Fibroblast of villous mesenchyme (primary cell): ENCODE results near the gene KRTAP10-5. TPM values are rescaled to one million over a fixed set of nuclear protein-coding genes. Genes with fewer than 3 reads are reported as not detected.

Experiments used
- DNase-seq: peaks from one replicate; pipeline ENCODE4 v3.0.0-alpha.2; 2010; ENCODE audit warnings: low read depth
- H3K4me3 ChIP-seq: 2 replicates; pipeline ENCODE4 v1.5.1; 2011; ENCODE audit warnings: low read depth, mild to moderate bottlenecking, low read length
- total RNA-seq: library from RNA; depleted of rRNA; stranded (reverse); fragments of >200 nt; gene quantifications from 2 replicates; pipeline ENCODE4 v1.2.3, GENCODE V29; 2012
- TF ChIP-seq, protein P1 (sequence below): IDR thresholded peaks from 2 replicates; pipeline ENCODE4 v1.5.1; 2012; ENCODE audit warnings: low read depth, mild to moderate bottlenecking, low read length; ENCODE audit not compliant: insufficient read depth

Gene KRTAP10-5
- total RNA-seq, 1 donor: not detected

DNA sequence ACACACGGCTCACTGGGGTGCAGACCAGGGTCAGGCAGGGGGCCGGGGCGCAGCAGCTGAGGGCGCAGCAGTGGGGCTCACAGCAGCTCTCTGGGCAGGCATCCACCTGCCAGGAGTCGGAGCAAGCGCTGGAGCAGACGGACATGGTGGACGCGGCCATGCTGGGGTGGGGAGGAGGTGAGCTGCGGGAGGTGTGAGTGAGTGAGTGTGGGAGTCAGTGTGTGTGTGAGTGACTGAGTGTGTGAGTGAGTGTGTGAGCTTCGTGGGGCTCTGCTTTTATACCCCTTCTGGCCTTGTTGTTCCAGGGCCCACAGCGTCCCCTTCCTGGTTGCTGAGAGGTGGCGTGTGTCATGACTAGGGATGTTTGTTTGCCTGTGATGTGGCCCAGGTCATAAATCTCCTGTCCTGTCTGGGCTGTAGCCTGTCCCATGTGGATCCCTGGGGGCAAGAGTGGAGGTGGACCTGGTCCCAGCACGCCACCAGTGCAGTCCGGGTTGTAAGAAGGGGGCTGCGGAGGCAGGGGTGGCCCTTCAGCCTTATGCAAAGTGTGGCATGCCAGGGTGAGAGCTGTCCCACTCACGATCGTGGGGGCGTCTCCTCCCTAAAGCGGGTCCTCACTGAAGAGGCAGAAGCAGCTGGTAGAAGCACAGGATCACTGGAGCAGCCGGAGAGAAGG lies 40.3 kb downstream of the KRTAP10-5 start, which contains the start of gene KRTAP10-1:
Gene KRTAP10-1, minus strand, starts transcription at position 205 of the 676 bp plus-strand sequence. Its CDS starts 45 bp downstream, at position 160.
- TF ChIP-seq, protein P1, sequence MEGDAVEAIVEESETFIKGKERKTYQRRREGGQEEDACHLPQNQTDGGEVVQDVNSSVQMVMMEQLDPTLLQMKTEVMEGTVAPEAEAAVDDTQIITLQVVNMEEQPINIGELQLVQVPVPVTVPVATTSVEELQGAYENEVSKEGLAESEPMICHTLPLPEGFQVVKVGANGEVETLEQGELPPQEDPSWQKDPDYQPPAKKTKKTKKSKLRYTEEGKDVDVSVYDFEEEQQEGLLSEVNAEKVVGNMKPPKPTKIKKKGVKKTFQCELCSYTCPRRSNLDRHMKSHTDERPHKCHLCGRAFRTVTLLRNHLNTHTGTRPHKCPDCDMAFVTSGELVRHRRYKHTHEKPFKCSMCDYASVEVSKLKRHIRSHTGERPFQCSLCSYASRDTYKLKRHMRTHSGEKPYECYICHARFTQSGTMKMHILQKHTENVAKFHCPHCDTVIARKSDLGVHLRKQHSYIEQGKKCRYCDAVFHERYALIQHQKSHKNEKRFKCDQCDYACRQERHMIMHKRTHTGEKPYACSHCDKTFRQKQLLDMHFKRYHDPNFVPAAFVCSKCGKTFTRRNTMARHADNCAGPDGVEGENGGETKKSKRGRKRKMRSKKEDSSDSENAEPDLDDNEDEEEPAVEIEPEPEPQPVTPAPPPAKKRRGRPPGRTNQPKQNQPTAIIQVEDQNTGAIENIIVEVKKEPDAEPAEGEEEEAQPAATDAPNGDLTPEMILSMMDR: no peak
- DNase-seq: no peak
- H3K4me3 ChIP-seq: no peak within 1 kb of the TSS

DNA sequence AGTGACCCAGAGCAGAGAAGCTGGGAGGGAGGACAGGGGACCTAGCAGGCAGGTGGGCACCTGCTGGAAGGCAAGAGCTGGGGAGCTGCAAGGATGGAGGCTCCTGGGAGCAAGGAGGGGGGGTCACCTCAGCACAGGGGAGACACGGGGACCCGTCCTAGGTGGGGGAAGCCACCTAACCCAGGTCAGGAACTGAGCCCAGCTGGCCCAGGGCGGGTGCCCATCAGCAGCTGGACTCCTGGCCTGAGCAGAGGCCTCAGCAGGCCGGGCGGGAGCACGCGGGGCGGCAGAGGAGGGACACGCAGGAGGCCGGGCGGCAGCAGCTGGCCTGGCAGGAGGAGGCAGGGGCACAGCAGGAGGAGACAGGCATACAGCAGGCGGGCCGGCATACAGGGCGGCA lies 41.4 kb downstream of the KRTAP10-5 start:
- TF ChIP-seq, protein P1: no peak
- no peak overlapping the region for H3K4me3 ChIP-seq
- DNase-seq: no peak

DNA sequence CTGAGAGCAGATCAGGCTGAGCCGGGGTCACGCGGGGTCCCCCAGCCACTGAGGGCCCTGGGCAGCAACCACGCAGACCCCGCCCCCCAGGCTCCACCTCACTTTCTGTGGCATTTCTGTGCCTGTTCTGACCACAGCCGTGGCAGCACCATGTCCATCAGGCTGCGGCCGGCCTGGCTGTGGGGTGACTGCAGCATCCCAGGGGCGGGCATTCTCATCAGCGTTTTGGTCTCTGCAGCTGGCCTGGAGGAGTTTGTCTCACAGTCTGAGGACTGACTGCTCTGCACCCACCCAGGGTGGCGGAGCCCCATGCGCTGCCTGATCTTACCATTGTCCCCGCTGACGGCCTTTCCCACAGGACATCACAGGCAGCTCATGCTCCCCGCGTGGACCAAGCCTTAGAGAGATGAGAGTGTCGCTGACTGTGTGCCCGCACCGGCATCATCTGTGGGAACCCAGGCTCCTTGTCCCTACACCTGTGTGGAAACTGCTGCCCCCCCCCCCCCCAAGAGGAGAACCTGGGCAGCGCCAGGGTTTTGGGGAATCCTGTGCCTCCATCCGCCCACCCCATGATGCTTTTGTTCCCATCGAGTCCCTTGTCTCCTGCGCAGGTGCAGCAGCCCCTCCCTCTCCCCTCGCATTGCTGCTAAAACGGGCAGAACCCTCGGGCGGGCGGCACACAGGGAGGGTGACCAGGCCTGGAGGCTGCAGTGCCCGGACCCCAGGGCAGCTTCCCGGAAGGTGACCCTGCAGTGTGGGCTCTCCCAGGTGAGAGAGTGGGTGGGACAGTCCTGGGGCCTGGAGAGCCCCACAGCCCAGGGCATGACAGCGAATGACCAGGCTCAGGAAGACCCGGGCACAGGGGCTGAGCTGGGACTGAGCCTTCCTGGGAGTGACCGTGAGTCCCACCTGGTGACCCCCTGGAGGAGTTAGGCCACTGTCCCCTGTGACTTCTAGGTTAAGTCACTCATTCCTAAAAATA lies 42.2 kb downstream of the KRTAP10-5 start:
- H3K4me3 ChIP-seq: no peak overlapping the region
- DNase-seq: no peak
- TF ChIP-seq, protein P1: no peak

DNA sequence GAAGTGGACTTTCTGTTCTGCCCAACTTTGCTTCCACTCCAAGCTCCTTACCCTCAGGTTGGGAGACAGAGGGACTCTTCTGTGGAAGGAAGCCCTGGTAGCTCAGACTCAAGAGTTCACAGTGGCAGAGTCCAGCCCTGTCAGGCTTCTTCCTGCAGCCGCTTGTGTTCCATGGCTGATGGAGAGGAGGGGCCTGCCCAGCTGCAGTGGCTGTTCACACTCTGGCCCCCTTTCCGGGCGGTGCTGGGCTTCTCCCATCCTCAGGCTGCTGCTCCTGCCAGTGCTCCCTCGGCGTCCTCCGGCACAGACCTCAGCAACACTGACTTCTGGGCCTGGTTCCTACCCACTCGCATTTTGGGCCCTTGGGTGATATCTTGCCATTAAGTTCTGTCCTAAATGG lies 44.4 kb downstream of the KRTAP10-5 start:
- no peak overlapping the region for H3K4me3 ChIP-seq
- TF ChIP-seq, protein P1: no peak
- no peak for DNase-seq

DNA sequence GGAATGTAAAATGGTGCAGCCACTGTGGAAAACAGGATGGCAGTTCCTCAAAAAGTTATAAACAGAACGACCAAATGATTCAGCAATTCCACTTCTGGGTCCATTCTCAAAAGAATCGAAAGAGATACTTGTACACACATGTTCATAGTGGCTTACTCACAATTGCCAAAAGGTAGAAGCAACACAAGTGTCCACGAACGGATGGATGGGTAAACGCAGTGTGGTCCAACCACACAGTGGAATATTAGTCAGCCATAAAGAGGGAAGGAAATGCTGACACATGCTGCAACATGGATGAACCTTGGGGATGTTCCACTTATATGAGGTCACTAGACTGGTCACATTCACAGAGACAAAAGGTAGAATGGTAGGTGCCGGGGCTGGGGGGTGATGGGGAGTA lies 45.7 kb downstream of the KRTAP10-5 start:
- no peak overlapping the region for H3K4me3 ChIP-seq
- DNase-seq: no peak
- TF ChIP-seq, protein P1: no peak

DNA sequence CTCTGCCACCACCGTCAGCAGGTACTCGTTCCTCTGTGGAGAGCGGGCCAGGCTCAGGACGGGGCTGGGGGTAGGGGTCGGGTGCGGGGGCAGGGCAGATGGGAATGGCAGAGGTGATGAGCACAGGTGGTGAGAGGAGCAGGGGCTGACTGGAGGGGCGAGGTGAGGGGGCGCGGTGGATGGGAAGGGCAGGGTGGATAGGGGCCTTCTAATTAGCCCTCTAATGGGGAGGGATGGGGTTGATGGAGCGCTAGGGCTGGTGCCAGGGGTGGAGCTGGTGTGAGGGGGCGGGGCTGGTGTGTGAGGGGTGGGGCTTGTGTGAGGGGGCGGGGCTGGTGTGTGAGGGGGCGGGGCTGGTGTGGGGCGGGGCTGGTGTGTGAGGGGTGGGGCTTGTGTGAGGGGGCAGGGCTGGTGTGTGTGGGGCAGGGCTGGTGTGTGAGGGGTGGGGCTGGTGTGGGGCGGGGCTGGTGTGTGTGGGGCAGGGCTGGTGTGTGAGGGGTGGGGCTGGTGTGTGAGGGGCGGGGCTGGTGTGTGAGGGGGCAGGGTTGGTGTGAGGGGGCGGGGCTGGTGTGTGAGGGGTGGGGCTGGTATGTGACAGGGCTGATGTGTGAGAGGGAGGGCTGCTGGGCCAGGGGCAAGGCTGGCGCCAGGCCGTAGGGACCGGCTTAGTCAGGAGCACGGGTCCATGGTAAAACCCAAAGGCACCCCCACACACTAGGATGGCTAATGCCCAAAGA lies 46.3 kb downstream of the KRTAP10-5 start:
- no peak for DNase-seq
- no peak overlapping the region for H3K4me3 ChIP-seq
- TF ChIP-seq, protein P1: no peak
